C4-2B (cell line): Measurements from ENCODE around the gene ARHGEF2.

Experiments used
- CTCF ChIP-seq: fragments of 450-650 bp; conservative IDR thresholded peaks from 2 replicates; pipeline ENCODE4 v1.5.1; 2017; ENCODE audit warnings: mild to moderate bottlenecking
- ZFX ChIP-seq: fragments of 450-650 bp; IDR thresholded peaks from 2 replicates; pipeline ENCODE4 v1.6.1; 2017

GRCh38 chr1:155952505-155952890 lies 25.8 kb downstream of the ARHGEF2 start:
- TF ChIP-seq CTCF (no peak), ZFX (no peak)
